ENCODE data around the gene DHODH.

The DHODH gene

DNA sequence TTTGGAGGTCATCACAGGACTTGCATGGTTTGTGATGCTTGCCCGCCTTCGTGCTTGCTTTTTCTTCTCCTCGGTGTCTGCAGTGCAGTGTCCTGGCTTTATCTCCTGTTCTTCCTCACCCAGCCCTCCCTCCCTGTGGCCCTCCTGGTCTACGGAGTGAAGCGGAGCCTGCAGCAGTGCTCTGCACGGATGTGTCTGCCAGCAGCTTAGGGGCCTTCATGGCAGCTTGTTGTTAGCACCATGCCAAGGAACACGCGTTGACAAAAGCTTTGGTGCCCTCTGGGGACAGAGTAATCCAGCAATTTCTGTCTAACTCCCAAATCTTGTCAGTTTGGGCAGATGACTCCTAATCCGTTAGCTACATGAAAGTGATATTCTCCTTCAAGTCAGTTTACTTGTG, 9.9 kb downstream of the DHODH start:
- H3K27me3 ChIP-seq (ENCODE audit: insufficient read depth, low read depth, severe bottlenecking) = no peaks in the 10 kb centered on the region
- TF ChIP-seq, protein P1, sequence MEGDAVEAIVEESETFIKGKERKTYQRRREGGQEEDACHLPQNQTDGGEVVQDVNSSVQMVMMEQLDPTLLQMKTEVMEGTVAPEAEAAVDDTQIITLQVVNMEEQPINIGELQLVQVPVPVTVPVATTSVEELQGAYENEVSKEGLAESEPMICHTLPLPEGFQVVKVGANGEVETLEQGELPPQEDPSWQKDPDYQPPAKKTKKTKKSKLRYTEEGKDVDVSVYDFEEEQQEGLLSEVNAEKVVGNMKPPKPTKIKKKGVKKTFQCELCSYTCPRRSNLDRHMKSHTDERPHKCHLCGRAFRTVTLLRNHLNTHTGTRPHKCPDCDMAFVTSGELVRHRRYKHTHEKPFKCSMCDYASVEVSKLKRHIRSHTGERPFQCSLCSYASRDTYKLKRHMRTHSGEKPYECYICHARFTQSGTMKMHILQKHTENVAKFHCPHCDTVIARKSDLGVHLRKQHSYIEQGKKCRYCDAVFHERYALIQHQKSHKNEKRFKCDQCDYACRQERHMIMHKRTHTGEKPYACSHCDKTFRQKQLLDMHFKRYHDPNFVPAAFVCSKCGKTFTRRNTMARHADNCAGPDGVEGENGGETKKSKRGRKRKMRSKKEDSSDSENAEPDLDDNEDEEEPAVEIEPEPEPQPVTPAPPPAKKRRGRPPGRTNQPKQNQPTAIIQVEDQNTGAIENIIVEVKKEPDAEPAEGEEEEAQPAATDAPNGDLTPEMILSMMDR (IDR thresholded peaks at IDR 0.05; ENCODE audit: low read depth, low read length) = no peak
- H3K36me3 ChIP-seq = peaks cover 36% of the 10 kb centered on the region
- no peak overlapping the region for H3K27ac ChIP-seq
- no peak overlapping the region for H3K4me3 ChIP-seq (ENCODE audit: low read depth, low read length)
- DNase-seq = no peak
- H3K9me3 ChIP-seq (ENCODE audit: severe bottlenecking) = no peaks in the 10 kb centered on the region

DNA sequence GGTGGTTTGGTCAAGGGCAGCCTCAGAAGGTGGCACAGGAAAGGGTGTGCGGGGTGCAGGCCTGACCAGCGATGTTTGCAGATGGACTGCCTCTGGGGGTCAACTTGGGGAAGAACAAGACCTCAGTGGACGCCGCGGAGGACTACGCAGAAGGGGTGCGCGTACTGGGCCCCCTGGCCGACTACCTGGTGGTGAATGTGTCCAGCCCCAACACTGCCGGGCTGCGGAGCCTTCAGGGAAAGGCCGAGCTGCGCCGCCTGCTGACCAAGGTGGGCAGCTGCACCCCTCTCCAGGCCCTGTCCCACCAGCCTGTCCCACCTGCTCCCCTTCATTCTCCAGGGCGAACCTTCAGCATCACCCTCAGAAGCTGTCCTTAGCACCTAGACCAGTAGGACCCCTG, 12.5 kb downstream of the DHODH start:
- TF ChIP-seq, protein P1 (IDR thresholded peaks at IDR 0.05; ENCODE audit: low read depth, low read length) = peak; percentile 85
- H3K4me3 ChIP-seq (ENCODE audit: low read depth, low read length) = no peak overlapping the region
- peaks cover 44% of the 10 kb centered on the region for H3K36me3 ChIP-seq
- DNase-seq = peak; percentile 43
- H3K27me3 ChIP-seq (ENCODE audit: insufficient read depth, low read depth, severe bottlenecking) = no peaks in the 10 kb centered on the region
- no peaks in the 10 kb centered on the region for H3K9me3 ChIP-seq (ENCODE audit: severe bottlenecking)
- no peak overlapping the region for H3K27ac ChIP-seq

GRCh38 chr16:72022127-72022526, 13.6 kb downstream of the DHODH start:
- H3K27ac ChIP-seq = no peak overlapping the region
- no peak for DNase-seq
- peaks cover 39% of the 10 kb centered on the region for H3K36me3 ChIP-seq
- H3K9me3 ChIP-seq (ENCODE audit: severe bottlenecking) = no peaks in the 10 kb centered on the region
- TF ChIP-seq, protein P1 (IDR thresholded peaks at IDR 0.05; ENCODE audit: low read depth, low read length) = no peak
- no peak overlapping the region for H3K4me3 ChIP-seq (ENCODE audit: low read depth, low read length)
- no peaks in the 10 kb centered on the region for H3K27me3 ChIP-seq (ENCODE audit: insufficient read depth, low read depth, severe bottlenecking)

DNA sequence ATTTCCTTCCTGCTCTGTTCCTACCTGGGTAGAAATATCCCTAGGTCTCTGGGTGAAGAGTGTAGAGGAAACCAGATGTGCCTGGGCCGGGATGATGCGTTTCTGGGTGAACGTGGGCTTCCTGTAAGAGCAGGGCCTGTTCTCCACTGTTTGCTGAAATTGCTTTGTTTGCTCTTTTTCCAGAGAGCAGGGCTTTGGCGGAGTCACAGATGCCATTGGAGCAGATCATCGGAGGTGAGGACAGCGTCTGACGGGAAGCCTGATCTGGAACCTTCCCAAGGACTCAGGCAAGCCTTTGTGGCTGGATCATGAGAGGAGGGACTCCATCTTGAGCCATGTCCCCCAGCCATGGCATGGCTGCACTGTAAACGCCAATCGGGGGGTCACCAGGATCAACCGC, 15.4 kb downstream of the DHODH start:
- DNase-seq = no peak
- Histone ChIP-seq H3K36me3 (peaks cover 34% of the 10 kb centered on the region), H3K9me3 (ENCODE audit: severe bottlenecking) (no peaks in the 10 kb centered on the region), H3K27me3 (ENCODE audit: insufficient read depth, low read depth, severe bottlenecking) (no peaks in the 10 kb centered on the region), H3K4me3 (ENCODE audit: low read depth, low read length) (no peak overlapping the region), H3K27ac (no peak overlapping the region)
- TF ChIP-seq, protein P1 (IDR thresholded peaks at IDR 0.05; ENCODE audit: low read depth, low read length) = no peak

DNA sequence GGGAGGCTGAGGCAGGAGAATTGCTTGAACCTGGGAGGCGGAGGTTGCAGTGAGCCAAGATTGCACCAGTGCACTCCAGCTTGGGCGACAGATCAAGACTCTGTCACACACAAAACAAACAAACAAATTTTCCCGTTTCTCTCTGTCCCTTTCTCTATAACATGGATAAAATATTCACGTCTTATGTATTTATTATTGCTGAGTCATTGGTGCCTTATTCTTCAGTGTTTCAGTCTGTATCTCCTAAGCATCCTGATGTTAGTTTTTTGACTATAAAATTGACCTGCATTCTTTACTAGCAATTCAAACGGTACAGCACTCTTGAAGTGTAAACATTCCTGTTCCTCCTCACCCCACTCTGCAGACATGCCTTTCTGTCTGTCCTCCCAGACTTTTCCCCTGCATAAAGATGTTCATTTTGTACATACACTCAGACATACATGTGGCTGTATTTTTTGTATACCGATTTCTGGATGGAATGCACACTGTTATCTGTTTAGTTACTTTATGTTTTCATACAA, 16.4 kb downstream of the DHODH start:
- DNase-seq = no peak
- H3K27me3 ChIP-seq (ENCODE audit: insufficient read depth, low read depth, severe bottlenecking) = no peaks in the 10 kb centered on the region
- H3K9me3 ChIP-seq (ENCODE audit: severe bottlenecking) = no peaks in the 10 kb centered on the region
- H3K27ac ChIP-seq = no peak overlapping the region
- peaks cover 34% of the 10 kb centered on the region for H3K36me3 ChIP-seq
- TF ChIP-seq, protein P1 (IDR thresholded peaks at IDR 0.05; ENCODE audit: low read depth, low read length) = no peak
- no peak overlapping the region for H3K4me3 ChIP-seq (ENCODE audit: low read depth, low read length)

- Histone ChIP-seq H3K9me3 (ENCODE audit: severe bottlenecking) (no peaks in the 10 kb centered on the region), H3K27me3 (ENCODE audit: insufficient read depth, low read depth, severe bottlenecking) (no peaks in the 10 kb centered on the region), H3K36me3 (peaks cover 32% of the 10 kb centered on the region), H3K27ac (no peak overlapping the region), H3K4me3 (ENCODE audit: low read depth, low read length) (no peak overlapping the region)
- TF ChIP-seq, protein P1 (IDR thresholded peaks at IDR 0.05; ENCODE audit: low read depth, low read length) = no peak
- DNase-seq = no peak
Measured at GRCh38 chr16:72025404-72026114, 17.0 kb downstream of the DHODH start.

All from WERI-Rb-1 (cell line).